C4-2B (cell line): ENCODE measurements around the gene OR2C1.

Experiments used
- H3K27ac ChIP-seq: fragments of 450-650 bp; 2 replicates; pipeline ENCODE4 v1.5.1; 2017
- CTCF ChIP-seq: fragments of 450-650 bp; conservative IDR thresholded peaks from 2 replicates; pipeline ENCODE4 v1.5.1; 2017; ENCODE audit warnings: mild to moderate bottlenecking
- ZFX ChIP-seq: fragments of 450-650 bp; IDR thresholded peaks from 2 replicates; pipeline ENCODE4 v1.6.1; 2017

Gene OR2C1

DNA sequence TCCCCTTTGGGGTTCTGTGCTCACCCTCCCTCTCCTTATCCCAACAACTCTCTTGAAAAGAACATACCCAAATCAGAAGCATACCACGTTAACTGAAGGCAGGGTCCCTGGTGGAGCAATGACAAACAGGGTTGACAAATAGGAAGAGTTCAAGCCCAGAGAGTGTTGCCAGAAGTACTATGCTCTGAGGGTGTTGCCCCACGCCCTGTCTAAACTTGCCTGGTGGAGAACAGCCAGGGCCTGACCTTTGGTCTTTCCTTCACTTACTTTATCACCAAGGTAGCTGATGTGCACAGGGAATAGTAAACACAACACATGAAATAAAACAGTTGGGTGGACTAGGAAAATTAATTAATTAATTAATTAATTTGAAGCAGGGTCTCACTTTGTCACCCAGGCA is 27.0 kb upstream of the OR2C1 start:
- TF ChIP-seq ZFX (no peak), CTCF (no peak)

GRCh38 chr16:3346041-3346440 is 9.6 kb upstream of the OR2C1 start:
- TF ChIP-seq ZFX: no peak
- TF ChIP-seq CTCF: no peak
- H3K27ac ChIP-seq: no peak overlapping the region

More for the DNA sequence above, 27.0 kb upstream of the OR2C1 start:
- no peak overlapping the region for H3K27ac ChIP-seq

- no peak for TF ChIP-seq CTCF
- TF ChIP-seq ZFX: no peak
- no peak overlapping the region for H3K27ac ChIP-seq
These were observed 8.1 kb upstream of the OR2C1 start for GRCh38 chr16:3347586-3347985.

DNA sequence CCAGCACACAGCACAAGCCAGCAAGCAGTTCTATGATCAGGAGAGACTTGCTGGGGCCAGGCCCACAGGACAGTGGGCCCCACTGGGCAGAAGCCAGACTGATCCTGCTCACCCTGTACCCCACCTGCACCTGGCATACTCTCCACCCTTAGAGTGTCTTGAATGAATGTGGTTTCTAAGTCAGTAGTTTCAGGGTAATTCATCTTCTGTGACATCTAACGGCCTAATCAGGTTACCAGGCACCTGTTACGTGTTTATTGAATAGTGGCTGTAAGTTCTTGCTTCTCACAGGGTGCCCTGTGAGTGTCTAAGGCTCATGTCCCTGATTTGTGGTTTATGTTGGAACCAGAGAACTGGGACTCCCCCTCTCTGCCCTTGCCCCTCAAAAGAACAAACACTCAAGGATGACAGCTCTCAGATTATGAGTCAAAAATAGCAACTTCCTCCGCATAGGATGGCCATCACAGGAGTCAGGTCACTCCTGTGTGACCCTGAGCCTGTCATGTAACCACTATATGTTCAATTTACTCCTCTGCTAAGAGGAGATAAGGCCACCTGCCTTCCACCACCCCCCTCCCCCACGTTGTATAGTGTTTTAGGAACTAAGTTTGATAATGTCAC is 7.0 kb upstream of the OR2C1 start:
- H3K27ac ChIP-seq: no peak overlapping the region
- no peak for TF ChIP-seq CTCF
- TF ChIP-seq ZFX: no peak

- H3K27ac ChIP-seq: no peak overlapping the region
- no peak for TF ChIP-seq ZFX
- TF ChIP-seq CTCF: no peak
These were observed 6.5 kb upstream of the OR2C1 start for GRCh38 chr16:3349175-3349574.

DNA sequence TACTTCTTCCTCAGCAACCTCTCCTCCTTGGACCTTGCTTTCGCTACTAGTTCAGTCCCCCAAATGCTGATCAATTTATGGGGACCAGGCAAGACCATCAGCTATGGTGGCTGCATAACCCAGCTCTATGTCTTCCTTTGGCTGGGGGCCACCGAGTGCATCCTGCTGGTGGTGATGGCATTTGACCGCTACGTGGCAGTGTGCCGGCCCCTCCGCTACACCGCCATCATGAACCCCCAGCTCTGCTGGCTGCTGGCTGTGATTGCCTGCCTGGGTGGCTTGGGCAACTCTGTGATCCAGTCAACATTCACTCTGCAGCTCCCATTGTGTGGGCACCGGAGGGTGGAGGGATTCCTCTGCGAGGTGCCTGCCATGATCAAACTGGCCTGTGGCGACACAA is 429 bp downstream of the OR2C1 start:
- TF ChIP-seq CTCF (peak; percentile 31), ZFX (no peak)

DNA sequence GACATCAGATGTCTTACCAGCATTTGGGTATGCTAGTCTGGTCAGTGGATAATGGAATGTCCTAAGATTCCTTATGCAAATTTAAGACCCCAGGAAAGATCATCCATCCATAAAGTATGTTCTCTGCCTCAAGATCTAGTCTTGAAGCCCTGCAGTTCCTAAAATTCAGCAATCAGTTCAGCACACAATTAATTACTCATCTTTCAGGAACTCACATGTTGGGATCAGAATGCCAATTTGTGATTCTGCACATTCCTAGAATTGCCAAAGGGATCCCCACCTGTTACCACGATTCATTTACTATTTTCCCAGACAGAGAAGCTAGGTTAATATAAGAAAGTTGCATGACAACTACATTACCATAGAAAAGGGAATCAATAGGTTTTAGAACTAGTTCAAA is 3.2 kb downstream of the OR2C1 start:
- TF ChIP-seq ZFX (no peak), CTCF (no peak)
- H3K27ac ChIP-seq: no peak overlapping the region

More for the DNA sequence above, 429 bp downstream of the OR2C1 start:
- no peak overlapping the region for H3K27ac ChIP-seq
